ENCODE data around the gene DICER1. TPM values are rescaled to one million over a fixed set of nuclear protein-coding genes. Genes with fewer than 3 reads are reported as not detected.

DICER1 gene
- total RNA-seq, 1 experiment from 2014 or later, result 62.0 TPM

DNA sequence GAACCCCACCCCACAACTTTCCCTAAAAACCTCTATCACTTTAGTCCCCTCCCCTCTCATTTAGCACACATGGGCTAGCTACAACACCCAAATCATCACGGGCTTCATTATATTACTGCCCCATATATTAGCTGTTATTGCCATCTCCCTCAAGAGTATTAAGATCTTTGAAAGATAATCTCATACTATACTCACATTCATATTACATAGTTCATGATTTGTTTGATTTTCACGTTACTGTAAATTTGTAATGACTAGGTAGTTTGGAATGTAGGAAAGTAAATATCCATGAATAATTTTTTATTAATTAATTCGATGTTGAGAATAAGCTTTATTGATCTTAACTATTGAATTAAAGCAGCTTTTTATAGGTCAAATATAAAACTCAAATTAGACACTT lies 7.9 kb downstream of the DICER1 start:
- Mint-ChIP-seq H3K36me3 (peaks cover 18% of the 10 kb centered on the region), H3K27ac (no peak overlapping the region), H3K27me3 (ENCODE audit: low read depth) (no peaks in the 10 kb centered on the region), H3K4me1 (peaks cover 74% of the 10 kb centered on the region), H3K4me3 (no peak overlapping the region), H3K9me3 (peaks cover 16% of the 10 kb centered on the region)
- ATAC-seq (no peak), DNase-seq (ENCODE audit: low spot score) (no peak)
- POLR2A ChIA-PET, result no interaction called here
- CTCF ChIA-PET, result interaction anchor here (1.0 kb wide), 1 partner anchor 8 kb away, joined by 3 read pairs; the partner anchor contains the start of gene DICER1
- TF ChIP-seq EMX1 (CRISPR knock-in tag; IDR thresholded peaks at IDR 0.05) (no peak), KAT7 (CRISPR knock-in tag; IDR thresholded peaks at IDR 0.05; ENCODE audit: borderline replicate concordance) (no peak), PREB (CRISPR knock-in tag; IDR thresholded peaks at IDR 0.05; ENCODE audit: borderline replicate concordance) (no peak), TP53 (CRISPR knock-in tag; IDR thresholded peaks at IDR 0.05) (no peak), ZBTB21 (CRISPR knock-in tag; IDR thresholded peaks at IDR 0.05; ENCODE audit: borderline replicate concordance) (no peak), ZNF219 (CRISPR knock-in tag; IDR thresholded peaks at IDR 0.05; ENCODE audit: borderline replicate concordance) (no peak), RELA (CRISPR knock-in tag; IDR thresholded peaks at IDR 0.05; ENCODE audit: borderline replicate concordance) (no peak), GRHL2 (CRISPR knock-in tag; IDR thresholded peaks at IDR 0.05; ENCODE audit: insufficient replicate concordance, severe bottlenecking) (no peak), MYBL2 (CRISPR knock-in tag; IDR thresholded peaks at IDR 0.05) (no peak)
- TF ChIP-seq, protein P1, sequence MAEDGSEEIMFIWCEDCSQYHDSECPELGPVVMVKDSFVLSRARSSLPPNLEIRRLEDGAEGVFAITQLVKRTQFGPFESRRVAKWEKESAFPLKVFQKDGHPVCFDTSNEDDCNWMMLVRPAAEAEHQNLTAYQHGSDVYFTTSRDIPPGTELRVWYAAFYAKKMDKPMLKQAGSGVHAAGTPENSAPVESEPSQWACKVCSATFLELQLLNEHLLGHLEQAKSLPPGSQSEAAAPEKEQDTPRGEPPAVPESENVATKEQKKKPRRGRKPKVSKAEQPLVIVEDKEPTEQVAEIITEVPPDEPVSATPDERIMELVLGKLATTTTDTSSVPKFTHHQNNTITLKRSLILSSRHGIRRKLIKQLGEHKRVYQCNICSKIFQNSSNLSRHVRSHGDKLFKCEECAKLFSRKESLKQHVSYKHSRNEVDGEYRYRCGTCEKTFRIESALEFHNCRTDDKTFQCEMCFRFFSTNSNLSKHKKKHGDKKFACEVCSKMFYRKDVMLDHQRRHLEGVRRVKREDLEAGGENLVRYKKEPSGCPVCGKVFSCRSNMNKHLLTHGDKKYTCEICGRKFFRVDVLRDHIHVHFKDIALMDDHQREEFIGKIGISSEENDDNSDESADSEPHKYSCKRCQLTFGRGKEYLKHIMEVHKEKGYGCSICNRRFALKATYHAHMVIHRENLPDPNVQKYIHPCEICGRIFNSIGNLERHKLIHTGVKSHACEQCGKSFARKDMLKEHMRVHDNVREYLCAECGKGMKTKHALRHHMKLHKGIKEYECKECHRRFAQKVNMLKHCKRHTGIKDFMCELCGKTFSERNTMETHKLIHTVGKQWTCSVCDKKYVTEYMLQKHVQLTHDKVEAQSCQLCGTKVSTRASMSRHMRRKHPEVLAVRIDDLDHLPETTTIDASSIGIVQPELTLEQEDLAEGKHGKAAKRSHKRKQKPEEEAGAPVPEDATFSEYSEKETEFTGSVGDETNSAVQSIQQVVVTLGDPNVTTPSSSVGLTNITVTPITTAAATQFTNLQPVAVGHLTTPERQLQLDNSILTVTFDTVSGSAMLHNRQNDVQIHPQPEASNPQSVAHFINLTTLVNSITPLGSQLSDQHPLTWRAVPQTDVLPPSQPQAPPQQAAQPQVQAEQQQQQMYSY (CRISPR knock-in tag; IDR thresholded peaks at IDR 0.05), result no peak
- TF ChIP-seq, protein P2, sequence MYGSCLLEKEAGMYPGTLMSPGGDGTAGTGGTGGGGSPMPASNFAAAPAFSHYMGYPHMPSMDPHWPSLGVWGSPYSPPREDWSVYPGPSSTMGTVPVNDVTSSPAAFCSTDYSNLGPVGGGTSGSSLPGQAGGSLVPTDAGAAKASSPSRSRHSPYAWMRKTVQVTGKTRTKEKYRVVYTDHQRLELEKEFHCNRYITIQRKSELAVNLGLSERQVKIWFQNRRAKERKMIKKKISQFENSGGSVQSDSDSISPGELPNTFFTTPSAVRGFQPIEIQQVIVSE (CRISPR knock-in tag; IDR thresholded peaks at IDR 0.05; ENCODE audit: borderline replicate concordance), result no peak
- TF ChIP-seq, protein P3, sequence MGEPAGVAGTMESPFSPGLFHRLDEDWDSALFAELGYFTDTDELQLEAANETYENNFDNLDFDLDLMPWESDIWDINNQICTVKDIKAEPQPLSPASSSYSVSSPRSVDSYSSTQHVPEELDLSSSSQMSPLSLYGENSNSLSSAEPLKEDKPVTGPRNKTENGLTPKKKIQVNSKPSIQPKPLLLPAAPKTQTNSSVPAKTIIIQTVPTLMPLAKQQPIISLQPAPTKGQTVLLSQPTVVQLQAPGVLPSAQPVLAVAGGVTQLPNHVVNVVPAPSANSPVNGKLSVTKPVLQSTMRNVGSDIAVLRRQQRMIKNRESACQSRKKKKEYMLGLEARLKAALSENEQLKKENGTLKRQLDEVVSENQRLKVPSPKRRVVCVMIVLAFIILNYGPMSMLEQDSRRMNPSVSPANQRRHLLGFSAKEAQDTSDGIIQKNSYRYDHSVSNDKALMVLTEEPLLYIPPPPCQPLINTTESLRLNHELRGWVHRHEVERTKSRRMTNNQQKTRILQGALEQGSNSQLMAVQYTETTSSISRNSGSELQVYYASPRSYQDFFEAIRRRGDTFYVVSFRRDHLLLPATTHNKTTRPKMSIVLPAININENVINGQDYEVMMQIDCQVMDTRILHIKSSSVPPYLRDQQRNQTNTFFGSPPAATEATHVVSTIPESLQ (CRISPR knock-in tag; IDR thresholded peaks at IDR 0.05), result no peak
- TF ChIP-seq, protein P4, sequence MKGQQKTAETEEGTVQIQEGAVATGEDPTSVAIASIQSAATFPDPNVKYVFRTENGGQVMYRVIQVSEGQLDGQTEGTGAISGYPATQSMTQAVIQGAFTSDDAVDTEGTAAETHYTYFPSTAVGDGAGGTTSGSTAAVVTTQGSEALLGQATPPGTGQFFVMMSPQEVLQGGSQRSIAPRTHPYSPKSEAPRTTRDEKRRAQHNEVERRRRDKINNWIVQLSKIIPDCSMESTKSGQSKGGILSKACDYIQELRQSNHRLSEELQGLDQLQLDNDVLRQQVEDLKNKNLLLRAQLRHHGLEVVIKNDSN (CRISPR knock-in tag; IDR thresholded peaks at IDR 0.05), result no peak

DNA sequence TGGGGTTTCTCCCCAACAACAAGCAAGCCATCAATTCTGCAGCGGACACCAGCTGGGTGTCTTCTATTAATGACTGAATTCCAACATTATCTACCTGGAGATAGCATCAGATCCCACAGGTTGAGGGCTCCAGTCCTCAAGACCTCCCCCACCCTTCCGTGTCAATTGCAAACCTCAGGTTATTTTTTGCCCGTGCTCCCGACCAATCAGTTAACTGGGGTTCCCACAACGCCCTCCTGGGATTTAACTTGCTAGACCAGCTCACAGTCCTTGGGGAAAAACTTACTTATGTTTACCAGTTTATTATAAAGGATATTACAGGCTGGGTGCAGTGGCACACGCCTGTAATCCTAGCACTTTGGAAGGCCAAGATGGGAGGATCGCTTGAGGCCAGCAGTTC lies 9.7 kb downstream of the DICER1 start:
- Mint-ChIP-seq H3K27ac (0 out of 2 replicates have a peak overlapping the region, but pooled peaks have one; percentile 66), H3K36me3 (peaks cover 20% of the 10 kb centered on the region), H3K4me3 (no peak overlapping the region), H3K9me3 (peaks cover 15% of the 10 kb centered on the region), H3K4me1 (peaks cover 77% of the 10 kb centered on the region), H3K27me3 (ENCODE audit: low read depth) (no peaks in the 10 kb centered on the region)
- TF ChIP-seq IRF1 (CRISPR knock-in tag; IDR thresholded peaks at IDR 0.05), result no peak
- no peak for TF ChIP-seq NR2C2 (CRISPR knock-in tag; IDR thresholded peaks at IDR 0.05)
- TF ChIP-seq ZNF121 (CRISPR knock-in tag; IDR thresholded peaks at IDR 0.05), result no peak
- TF ChIP-seq FOXP1 (CRISPR knock-in tag; IDR thresholded peaks at IDR 0.05; ENCODE audit: borderline replicate concordance), result no peak
- TF ChIP-seq CREB1 (CRISPR knock-in tag; IDR thresholded peaks at IDR 0.05), result no peak
- TF ChIP-seq E2F4 (CRISPR knock-in tag; IDR thresholded peaks at IDR 0.05; ENCODE audit: borderline replicate concordance, low read depth), result no peak
- TF ChIP-seq TEAD1 (CRISPR knock-in tag; IDR thresholded peaks at IDR 0.05), result no peak
- TF ChIP-seq GRHL2 (CRISPR knock-in tag; IDR thresholded peaks at IDR 0.05; ENCODE audit: insufficient replicate concordance, severe bottlenecking), result no peak
- TF ChIP-seq, protein P5, sequence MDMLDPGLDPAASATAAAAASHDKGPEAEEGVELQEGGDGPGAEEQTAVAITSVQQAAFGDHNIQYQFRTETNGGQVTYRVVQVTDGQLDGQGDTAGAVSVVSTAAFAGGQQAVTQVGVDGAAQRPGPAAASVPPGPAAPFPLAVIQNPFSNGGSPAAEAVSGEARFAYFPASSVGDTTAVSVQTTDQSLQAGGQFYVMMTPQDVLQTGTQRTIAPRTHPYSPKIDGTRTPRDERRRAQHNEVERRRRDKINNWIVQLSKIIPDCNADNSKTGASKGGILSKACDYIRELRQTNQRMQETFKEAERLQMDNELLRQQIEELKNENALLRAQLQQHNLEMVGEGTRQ (CRISPR knock-in tag; IDR thresholded peaks at IDR 0.05), result no peak
- TF ChIP-seq SOX15 (CRISPR knock-in tag; IDR thresholded peaks at IDR 0.05), result no peak
- DNase-seq (ENCODE audit: low spot score) (no peak), ATAC-seq (no peak; the same call in 1 of the 2 replicates)
- ChIA-PET CTCF (interaction anchor here (1.4 kb wide), 1 partner anchor 214 kb away, joined by 7 read pairs; no protein-coding TSS in a partner anchor), POLR2A (no interaction called here)
